Activated T-cell treated with anti-CD3 and anti-CD28 coated beads, Interleukin-2, amount 50 U/mL, for 72 hours (primary cell): Measurements from ENCODE around the gene BAD. TPM values are rescaled to one million over a fixed set of nuclear protein-coding genes. Genes with fewer than 3 reads are reported as not detected.

Experiments used
- ATAC-seq, 2 donors: fragments of 150-1000 bp; cut with Tn5 transposase; replicated peaks in 1 of 2; 2 replicates each; pipeline ENCODE4 v1.10.0; 2021; ENCODE audit warnings: moderate library complexity in 2 of 2, mild to moderate bottlenecking in 1 of 2
- DNase-seq, 2 donors: peaks; one replicate each; pipeline ENCODE4 v3.0.0; 2021 to 2022; ENCODE audit warnings: mixed read lengths in 1 of 2
- H3K27ac Mint-ChIP-seq: one replicate; pipeline ENCODE4 v1.8.0; 2022; ENCODE audit warnings: mild to moderate bottlenecking, moderate library complexity, mixed read lengths
- H3K27me3 Mint-ChIP-seq: one replicate; pipeline ENCODE4 v1.8.0; 2022; ENCODE audit warnings: low read depth, mixed read lengths
- H3K36me3 Mint-ChIP-seq, 2 donors: one replicate each; pipeline ENCODE4 v1.8.0; 2022; ENCODE audit warnings: mixed read lengths in 2 of 2, mild to moderate bottlenecking in 1 of 2; ENCODE audit not compliant: insufficient read depth in 2 of 2
- H3K4me1 Mint-ChIP-seq: one replicate; pipeline ENCODE4 v1.8.0; 2022; ENCODE audit warnings: low read depth, mixed read lengths
- H3K4me3 Mint-ChIP-seq, 2 donors: one replicate each; pipeline ENCODE4 v1.8.0; 2022; ENCODE audit warnings: mild to moderate bottlenecking in 2 of 2, mixed read lengths in 2 of 2, moderate library complexity in 2 of 2
- H3K9me3 Mint-ChIP-seq, 2 donors: one replicate each; pipeline ENCODE4 v1.8.0; 2022; ENCODE audit warnings: mixed read lengths in 2 of 2
- total RNA-seq, 2 donors: library from RNA; stranded (reverse); gene quantifications; one replicate each; pipeline ENCODE4 v1.2.3, GENCODE V29; 2022

BAD gene
- total RNA-seq, 2 donors from 2014 or later = 35.2 to 35.7 TPM

DNA sequence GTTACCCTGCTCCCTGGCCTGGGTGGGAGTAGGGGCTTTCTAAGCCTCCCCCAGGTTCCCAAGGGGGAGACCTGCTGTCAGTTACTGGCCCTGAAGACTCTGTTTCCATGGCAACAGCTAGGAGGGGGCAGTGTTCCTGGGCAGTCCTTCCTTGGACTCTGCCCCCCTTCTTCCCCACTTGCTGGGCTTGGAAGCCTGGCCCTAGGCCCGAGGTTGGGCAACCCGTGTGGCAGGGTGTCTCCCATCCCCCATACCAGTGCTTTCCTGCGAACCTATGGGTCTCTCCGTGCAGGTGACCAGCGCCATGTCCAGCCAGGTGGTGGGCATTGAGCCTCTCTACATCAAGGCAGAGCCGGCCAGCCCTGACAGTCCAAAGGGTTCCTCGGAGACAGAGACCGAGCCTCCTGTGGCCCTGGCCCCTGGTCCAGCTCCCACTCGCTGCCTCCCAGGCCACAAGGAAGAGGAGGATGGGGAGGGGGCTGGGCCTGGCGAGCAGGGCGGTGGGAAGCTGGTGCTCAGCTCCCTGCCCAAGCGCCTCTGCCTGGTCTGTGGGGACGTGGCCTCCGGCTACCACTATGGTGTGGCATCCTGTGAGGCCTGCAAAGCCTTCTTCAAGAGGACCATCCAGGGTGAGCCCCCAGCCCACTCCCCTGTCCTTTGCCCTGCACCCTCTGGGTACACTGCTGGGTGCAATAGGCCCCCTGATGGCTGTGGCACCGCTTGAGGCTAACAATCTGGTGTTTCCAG, 22.6 kb upstream of the BAD start:
- Mint-ChIP-seq H3K27ac (no peak overlapping the region), H3K36me3 (peaks cover 0 to 10% of the 10 kb centered on the region in 2 donors), H3K4me3 (peak overlapping the region; percentile 93 to 100), H3K4me1 (peaks cover 42% of the 10 kb centered on the region), H3K27me3 (peaks cover under 1% of the 10 kb centered on the region), H3K9me3 (no peaks in the 10 kb centered on the region)
- no peak for DNase-seq
- ATAC-seq = no peak

DNA sequence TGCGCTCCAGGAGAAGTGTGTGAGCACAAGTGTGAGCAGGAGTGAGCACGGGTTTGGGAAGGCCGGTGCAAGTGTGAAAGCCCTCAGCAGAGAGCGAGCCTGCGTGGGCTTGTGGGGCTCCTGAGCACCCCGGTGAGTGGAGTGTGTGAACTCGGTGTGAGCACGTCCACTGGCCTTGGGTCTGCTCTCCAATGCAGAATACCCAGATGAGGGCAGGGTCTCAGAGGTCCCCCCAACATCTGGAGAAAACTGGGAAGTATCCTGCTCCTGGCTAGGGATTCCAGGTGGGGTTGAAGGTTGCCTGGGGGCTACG, 22.1 kb upstream of the BAD start:
- ATAC-seq (no peak), DNase-seq (no peak)
- Mint-ChIP-seq H3K4me1 (peaks cover 42% of the 10 kb centered on the region), H3K27me3 (peaks cover 5% of the 10 kb centered on the region), H3K9me3 (no peaks in the 10 kb centered on the region), H3K27ac (peak overlapping the region; percentile 23), H3K36me3 (peaks cover 0 to 10% of the 10 kb centered on the region in 2 donors), H3K4me3 (peak overlapping the region; percentile 93 to 100)

- H3K4me1 Mint-ChIP-seq = peaks cover 44% of the 10 kb centered on the region
- peak overlapping the region; percentile 93 to 100 for H3K4me3 Mint-ChIP-seq
- DNase-seq (peak; percentile 79 to 82), ATAC-seq (peak; percentile 31 to 34)
- peaks cover 11% of the 10 kb centered on the region for H3K27me3 Mint-ChIP-seq
- H3K9me3 Mint-ChIP-seq = no peaks in the 10 kb centered on the region
- peak overlapping the region; percentile 23 for H3K27ac Mint-ChIP-seq
- peaks cover 0 to 10% of the 10 kb centered on the region in 2 donors for H3K36me3 Mint-ChIP-seq
These were observed 21.5 kb upstream of the BAD start for GRCh38 chr11:64305691-64306562.

GRCh38 chr11:64305075-64305690, 20.7 kb upstream of the BAD start, which contains the start of gene ESRRA:
Gene ESRRA, plus strand, starts transcription at chr11:64305524. Its CDS starts 1,656 bp downstream, at chr11:64307180.
- H3K4me1 Mint-ChIP-seq = peaks cover 49% of the 10 kb centered on the region
- peak; percentile 100 for DNase-seq

GRCh38 chr11:64304316-64305072, 20.0 kb upstream of the BAD start:
- H3K9me3 Mint-ChIP-seq = no peaks in the 10 kb centered on the region

More at GRCh38 chr11:64305075-64305690, 20.7 kb upstream of the BAD start, which contains the start of gene ESRRA:
- no peaks in the 10 kb centered on the region for H3K9me3 Mint-ChIP-seq
- peaks cover 19% of the 10 kb centered on the region for H3K27me3 Mint-ChIP-seq
- peak within 1 kb of the TSS; percentile 97 for H3K27ac Mint-ChIP-seq
- peaks cover 0 to 10% of the 10 kb centered on the region in 2 donors for H3K36me3 Mint-ChIP-seq
- peak within 1 kb of the TSS; percentile 98 to 100 for H3K4me3 Mint-ChIP-seq
- ATAC-seq = peak; percentile 77 to 79

GRCh38 chr11:64304032-64304315, 19.5 kb upstream of the BAD start:
- Mint-ChIP-seq H3K27me3 (peaks cover 26% of the 10 kb centered on the region), H3K36me3 (peaks cover 0 to 10% of the 10 kb centered on the region in 2 donors), H3K4me1 (peaks cover 51% of the 10 kb centered on the region), H3K9me3 (no peaks in the 10 kb centered on the region), H3K4me3 (peak overlapping the region; percentile 95 to 98), H3K27ac (no peak overlapping the region)
- ATAC-seq (no peak), DNase-seq (no peak)

More at GRCh38 chr11:64304316-64305072, 20.0 kb upstream of the BAD start:
- H3K36me3 Mint-ChIP-seq = peaks cover 0 to 10% of the 10 kb centered on the region in 2 donors
- DNase-seq (peak; percentile 96 to 97), ATAC-seq (peak; percentile 47)
- peaks cover 23% of the 10 kb centered on the region for H3K27me3 Mint-ChIP-seq
- H3K4me1 Mint-ChIP-seq = peaks cover 50% of the 10 kb centered on the region
- H3K4me3 Mint-ChIP-seq = peak overlapping the region; percentile 95 to 98
- H3K27ac Mint-ChIP-seq = peak overlapping the region; percentile 97

GRCh38 chr11:64303109-64304031, 18.9 kb upstream of the BAD start:
- Mint-ChIP-seq H3K4me3 (peak overlapping the region in 1 of 2 donors; percentile 95), H3K36me3 (peaks cover 0 to 10% of the 10 kb centered on the region in 2 donors), H3K9me3 (no peaks in the 10 kb centered on the region), H3K27ac (no peak overlapping the region), H3K4me1 (peaks cover 51% of the 10 kb centered on the region), H3K27me3 (peaks cover 32% of the 10 kb centered on the region)
- ATAC-seq (no peak), DNase-seq (no peak)

- Mint-ChIP-seq H3K4me1 (peaks cover 32% of the 10 kb centered on the region), H3K27me3 (peaks cover 65% of the 10 kb centered on the region), H3K9me3 (no peaks in the 10 kb centered on the region), H3K4me3 (peak within 1 kb of the TSS; percentile 84 to 85), H3K27ac (no peak within 1 kb of the TSS), H3K36me3 (no peaks in the 10 kb centered on the region)
- DNase-seq (no peak), ATAC-seq (no peak)
These were observed 15.6 kb upstream of the BAD start, which contains the start of gene CATSPERZ for GRCh38 chr11:64299847-64300648. Gene CATSPERZ, plus strand, starts transcription at chr11:64300358. Its CDS starts 53 bp downstream, at chr11:64300411.

GRCh38 chr11:64298966-64299846, 14.7 kb upstream of the BAD start:
- Mint-ChIP-seq H3K36me3 (no peaks in the 10 kb centered on the region), H3K4me3 (peak overlapping the region; percentile 84 to 85), H3K9me3 (no peaks in the 10 kb centered on the region), H3K27ac (no peak overlapping the region), H3K27me3 (peaks cover 74% of the 10 kb centered on the region), H3K4me1 (peaks cover 27% of the 10 kb centered on the region)
- no peak for ATAC-seq
- DNase-seq = no peak

DNA sequence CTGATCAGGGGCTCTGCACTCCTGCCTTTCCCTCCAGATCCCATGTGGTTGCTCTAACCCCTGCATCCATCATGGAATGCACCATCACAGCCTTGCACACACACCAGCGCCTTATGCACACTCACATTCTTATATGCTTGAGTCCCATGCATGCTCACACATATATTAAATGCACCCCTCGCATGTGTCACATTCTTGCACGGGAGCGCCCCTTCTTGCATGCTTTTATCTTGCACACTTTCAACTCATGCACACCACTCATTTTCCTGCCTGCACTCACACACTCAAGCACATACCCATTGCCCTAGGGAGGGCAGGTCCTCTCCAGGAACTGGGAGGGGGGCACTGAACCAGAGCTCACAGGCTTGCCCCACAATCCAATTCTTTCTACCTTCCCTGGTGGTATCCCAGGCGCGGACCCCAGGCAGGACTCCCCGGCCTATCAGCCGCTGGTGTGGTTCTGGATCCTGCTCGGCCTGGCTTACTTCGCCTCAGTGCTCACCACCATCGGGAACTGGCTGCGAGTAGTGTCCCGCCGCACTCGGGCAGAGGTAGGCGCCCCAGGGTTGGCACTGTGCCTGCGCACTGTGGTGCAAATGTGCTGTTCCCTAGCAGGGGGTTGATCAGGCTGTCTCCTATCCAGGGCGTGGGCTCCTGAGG, 13.4 kb upstream of the BAD start:
- ATAC-seq = no peak
- Mint-ChIP-seq H3K27ac (no peak overlapping the region), H3K4me3 (no peak overlapping the region), H3K27me3 (peaks cover 87% of the 10 kb centered on the region), H3K4me1 (peaks cover 14% of the 10 kb centered on the region), H3K36me3 (no peaks in the 10 kb centered on the region), H3K9me3 (no peaks in the 10 kb centered on the region)
- no peak for DNase-seq
